GM19452 (cell line): ENCODE measurements around the gene GDI1.

Source experiments
- ATAC-seq: cut with Tn5 transposase; IDR thresholded peaks from one replicate; pipeline ENCODE4 v1.9.1; 2021; ENCODE audit not compliant: unreplicated experiment

GDI1 gene

DNA sequence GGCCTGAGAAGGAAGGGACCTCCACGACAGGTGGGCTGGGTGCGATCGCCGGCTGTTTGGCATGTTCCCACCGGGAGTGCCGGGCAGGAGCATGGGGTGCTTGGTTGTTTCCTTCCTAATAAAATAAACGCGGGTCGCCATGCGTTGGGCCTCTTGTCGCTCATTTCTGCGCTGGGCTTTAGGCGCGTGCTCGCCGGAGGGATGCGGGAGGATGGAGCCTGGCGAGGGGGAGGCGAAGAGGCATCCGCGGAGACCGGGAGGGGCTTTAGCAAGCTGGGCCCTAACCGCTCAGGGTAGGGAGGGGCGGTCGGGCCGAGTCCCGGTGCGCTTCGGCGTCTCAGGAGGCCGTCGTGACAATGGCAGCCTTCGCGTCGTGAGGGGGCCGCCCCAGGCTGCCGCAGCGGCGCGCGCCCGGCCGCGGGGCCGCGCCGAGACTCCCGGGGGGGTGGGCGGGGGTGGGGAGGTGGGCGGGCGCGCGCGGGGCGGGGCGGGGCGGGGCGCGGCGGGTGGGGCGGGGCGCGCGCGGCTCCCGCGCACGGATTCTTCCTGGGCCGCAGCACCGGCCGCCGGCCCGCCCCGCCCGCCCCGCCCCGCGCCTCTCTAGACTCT is 476 bp upstream of the GDI1 start:
- no peak for ATAC-seq

DNA sequence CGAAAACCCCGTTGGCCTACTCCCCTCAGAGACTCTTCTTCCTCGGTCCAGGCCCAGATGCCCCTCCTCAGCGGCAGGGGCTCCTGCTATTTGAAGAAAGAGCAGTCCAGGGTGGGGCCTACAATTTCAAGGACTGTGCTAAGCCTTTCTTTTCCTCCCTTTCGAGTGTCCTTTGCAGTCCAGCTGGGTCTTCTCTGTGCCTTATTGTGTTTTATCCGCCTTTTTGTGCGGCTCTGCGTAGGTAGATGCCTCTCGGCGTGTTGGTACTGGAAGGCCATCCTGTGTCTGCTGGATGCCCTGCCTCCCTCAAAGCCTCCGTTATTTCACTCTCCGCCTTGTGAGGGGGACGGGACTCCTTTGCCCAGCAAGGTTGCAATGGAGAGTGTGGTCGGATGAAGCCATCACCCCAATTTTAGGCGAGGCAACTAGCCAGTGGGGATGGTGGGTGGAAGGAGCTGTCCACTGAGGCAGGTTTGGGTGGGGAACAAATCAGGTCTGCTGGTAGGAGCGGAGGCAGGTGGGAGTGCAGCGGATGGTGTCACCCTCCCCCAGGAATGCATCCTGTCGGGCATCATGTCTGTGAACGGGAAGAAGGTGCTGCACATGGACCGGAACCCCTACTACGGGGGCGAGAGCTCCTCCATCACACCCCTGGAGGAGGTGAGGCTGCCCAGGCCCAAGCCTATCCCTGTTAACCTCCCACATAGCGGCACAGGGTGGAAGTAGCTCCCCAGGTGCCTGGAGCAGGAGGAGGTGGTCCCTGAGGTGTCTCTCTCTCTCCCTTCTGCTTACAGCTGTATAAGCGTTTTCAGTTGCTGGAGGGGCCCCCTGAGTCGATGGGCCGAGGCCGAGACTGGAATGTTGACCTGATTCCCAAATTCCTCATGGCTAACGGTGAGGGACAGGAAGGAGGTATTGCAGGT is 1.3 kb downstream of the GDI1 start:
- no peak for ATAC-seq

DNA sequence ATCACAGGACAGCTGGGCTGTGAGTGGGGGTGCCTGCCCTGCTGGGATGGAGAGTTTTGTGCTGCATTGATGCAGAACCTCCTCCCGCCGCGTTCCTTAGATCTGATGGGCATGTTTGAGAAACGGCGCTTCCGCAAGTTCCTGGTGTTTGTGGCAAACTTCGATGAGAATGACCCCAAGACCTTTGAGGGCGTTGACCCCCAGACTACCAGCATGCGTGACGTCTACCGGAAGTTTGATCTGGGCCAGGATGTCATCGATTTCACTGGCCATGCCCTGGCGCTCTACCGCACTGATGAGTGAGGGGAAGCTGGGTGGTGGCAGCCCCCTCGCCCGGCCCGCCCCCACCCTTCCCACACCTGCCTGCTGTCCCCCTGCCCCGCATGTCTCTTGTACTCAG is 2.9 kb downstream of the GDI1 start:
- ATAC-seq, result no peak

DNA sequence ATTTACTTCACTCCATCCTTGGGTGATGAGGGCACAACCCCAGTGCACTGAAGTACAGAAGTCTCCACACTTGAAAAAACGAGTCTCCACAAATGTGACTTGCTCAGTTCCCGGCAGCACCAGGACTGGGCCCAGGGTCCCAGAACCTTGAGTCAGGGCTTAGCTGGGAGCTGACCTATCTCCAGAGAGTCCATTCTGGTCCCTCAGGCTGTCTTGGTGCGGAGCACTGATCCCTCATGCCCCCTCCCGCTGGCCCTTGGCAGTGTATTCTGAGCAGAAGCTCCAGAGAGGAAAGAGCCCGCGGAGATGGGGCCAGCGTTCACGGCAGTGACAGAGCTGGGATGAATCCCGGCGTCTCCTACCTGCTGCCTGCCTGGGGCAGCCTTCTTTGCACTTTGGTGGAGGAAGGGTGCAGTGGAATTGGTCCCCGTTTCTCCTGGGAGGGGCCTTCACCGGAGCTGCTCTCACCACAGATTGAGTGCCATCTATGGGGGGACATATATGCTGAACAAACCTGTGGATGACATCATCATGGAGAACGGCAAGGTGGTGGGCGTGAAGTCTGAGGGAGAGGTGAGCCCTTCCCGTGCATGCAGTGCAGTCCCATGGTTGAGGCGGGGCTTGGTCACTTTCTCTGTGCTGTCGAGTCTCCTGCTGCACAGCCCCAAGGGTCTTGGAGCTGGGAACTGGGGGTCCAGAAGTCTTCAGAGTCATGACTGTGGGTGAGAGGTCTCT is 3.8 kb downstream of the GDI1 start:
- ATAC-seq, result no peak

DNA sequence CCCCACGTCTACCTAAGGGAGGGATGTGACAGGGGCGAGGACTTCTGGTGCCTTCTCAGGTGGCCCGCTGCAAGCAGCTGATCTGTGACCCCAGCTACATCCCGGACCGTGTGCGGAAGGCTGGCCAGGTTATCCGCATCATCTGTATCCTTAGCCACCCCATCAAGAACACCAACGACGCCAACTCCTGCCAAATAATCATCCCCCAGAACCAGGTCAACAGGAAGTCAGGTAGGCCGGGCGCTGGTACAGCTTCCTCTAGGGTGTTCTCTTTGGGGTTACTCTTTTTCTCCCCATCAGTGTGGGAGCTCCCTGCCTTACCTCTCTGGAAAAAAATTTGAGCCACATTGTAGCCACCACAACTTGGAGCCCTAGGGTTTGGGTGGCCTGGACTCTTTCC is 4.6 kb downstream of the GDI1 start:
- no peak for ATAC-seq

DNA sequence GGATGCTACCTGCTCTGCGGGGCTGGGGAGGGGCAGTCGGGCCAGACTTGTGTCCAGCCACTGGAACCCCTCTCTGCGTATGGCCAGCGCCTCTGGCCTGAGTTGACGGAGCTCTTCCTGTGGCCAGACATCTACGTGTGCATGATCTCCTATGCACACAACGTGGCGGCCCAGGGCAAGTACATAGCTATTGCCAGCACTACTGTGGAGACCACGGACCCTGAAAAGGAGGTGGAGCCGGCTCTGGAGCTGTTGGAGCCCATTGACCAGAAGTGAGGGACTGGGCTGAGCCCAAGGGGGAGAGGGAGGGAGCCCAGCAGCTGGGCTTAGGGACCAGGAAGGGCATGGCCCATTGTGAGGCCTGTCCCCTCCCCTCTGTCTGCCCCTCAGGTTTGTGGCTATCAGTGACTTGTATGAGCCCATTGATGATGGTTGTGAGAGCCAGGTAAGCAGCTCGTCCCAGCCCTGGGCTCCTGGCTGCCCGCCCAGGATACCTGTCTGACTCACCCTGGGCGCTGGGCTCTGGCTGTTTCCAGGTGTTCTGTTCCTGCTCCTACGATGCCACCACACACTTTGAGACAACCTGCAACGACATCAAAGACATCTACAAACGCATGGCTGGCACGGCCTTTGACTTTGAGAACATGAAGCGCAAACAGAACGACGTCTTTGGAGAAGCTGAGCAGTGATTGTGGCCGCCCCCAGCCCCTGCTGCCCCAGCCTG is 5.2 kb downstream of the GDI1 start:
- no peak for ATAC-seq

DNA sequence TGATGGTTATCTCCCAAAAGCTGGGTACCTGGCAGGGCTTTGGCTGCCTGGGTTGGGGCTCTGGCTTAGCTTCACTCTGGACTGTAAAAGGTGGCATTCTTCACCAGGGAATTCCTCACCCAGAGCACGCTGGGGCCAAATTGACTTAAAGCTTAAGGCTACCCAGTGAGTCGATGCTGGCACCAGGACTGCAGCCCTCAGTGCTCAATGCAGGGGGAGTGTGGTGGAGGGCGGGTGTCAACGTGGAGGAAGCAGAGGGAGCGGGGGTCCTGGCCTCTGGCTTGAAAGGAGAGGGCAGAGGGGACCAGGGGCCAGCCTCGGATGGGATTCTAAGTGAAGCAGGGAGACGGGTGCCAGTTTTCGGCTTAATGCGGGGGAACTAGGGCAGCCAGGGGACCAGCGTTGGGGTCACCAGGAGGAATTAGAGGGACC is 6.5 kb downstream of the GDI1 start:
- no peak for ATAC-seq

DNA sequence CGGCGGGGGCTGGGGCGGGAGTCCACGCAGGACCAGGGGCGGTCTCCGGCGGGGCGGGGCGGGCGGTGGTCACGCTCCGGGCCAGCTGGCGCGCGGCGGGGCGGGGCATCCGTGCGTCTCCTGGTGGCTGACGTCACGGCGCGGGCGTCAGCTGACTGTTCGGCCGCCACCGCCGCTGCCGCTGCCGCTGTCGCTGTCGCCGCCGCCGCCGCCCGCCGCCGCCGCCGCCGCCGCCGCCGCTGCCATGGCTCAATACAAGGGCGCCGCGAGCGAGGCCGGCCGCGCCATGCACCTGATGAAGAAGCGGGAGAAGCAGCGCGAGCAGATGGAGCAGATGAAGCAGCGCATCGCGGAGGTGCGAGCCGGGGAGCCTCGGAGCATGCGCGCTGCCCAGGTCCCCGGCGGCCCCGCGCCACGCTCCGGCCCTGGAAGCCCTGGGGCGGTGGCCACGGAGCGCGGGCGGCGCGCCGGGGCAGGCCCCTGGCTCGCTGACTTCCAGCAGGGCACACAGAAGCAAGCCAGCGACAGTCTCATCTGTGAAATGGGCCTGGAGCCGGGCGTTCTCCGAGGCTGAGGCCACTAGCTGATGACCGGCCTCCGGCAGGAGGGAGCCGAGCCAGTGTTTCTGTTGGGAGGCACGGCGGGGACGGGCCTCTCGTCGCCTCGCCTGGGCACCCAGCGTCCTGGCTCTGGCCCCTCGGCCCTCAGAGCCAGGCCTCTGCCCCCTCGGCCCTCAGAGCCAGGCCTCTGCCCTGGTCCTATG is 7.2 kb downstream of the GDI1 start, which contains the start of gene FAM50A:
Gene FAM50A, plus strand, starts transcription at position 150 of the 763 bp plus-strand sequence. Its CDS starts 95 bp downstream, at position 245.
- ATAC-seq, result no peak

DNA sequence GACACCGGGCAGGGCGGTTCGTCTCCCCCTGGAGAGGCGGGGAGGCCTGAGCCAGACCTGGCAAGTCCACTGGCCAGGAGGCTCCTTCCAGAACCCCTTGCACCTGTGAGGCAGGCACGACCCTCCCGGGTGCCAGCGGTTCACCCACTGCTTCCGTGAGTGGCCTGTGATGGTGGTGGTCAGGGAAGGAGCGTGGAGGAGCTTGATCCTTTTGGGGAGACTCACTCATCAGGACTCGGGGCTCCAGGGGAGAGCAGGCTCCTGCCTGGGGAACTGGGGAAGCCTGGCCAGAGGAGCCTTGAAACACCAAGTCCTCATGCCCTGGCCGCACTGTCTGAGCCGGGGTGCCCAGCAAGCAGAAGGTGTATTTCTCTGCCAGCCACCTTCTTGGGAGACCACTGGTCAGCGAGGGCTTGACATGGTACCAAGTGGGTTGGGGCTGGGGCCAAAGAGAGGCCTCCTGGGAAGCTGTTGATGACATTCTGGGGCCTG is 7.8 kb downstream of the GDI1 start:
- ATAC-seq, result no peak

DNA sequence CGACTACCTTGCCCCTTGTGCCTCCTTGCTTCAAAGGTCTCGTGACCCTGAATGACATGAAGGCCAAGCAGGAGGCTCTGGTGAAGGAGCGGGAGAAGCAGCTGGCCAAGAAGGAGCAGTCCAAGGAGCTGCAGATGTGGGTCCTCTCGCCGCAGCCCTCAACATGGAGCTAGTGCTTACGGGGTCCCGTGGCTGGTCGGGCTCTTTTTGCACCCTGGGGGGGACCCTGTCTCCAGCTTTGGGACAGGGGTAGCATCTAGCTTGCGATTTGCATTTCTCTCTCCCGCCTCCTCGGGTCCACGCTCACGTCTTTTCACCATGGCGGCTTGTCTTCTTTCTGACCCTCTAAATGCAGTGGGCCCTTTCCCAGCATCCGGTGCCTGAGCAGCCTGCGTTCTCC is 8.8 kb downstream of the GDI1 start:
- ATAC-seq, result no peak

DNA sequence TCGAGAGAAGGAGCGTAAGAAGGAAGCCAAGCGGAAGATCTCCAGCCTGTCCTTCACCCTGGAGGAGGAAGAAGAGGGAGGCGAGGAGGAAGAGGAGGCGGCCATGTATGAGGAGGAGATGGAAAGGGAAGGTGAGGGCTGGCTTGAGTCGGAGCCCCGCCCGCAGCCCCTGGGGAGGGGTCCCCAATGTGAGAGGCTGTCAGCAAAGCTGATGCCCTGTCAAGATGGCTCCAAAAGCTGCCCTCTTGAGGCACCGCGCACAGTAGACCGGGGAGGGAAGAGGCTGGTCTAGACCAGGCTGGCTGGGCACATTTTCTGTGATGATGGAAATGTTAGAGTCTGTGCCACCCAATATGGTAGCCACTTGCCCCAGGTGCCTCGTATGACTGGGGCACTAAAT is 9.5 kb downstream of the GDI1 start:
- ATAC-seq, result no peak

DNA sequence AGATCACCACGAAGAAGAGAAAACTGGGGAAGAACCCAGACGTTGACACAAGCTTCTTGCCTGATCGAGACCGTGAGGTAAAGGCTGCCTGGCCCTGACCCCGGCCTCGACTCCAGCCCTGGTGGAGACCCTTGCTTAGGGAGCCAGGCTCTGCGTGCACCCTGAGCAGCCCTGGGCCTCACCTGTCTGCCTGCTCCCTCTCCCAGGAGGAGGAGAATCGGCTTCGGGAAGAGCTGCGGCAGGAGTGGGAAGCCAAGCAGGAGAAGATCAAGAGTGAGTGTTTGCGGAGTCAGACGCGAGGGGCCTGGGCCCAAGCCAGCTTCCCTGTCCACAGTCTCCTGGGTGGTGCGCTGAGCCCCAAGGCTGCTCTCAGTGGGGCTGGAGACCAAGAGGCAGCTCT is 11.5 kb downstream of the GDI1 start:
- ATAC-seq, result no peak

DNA sequence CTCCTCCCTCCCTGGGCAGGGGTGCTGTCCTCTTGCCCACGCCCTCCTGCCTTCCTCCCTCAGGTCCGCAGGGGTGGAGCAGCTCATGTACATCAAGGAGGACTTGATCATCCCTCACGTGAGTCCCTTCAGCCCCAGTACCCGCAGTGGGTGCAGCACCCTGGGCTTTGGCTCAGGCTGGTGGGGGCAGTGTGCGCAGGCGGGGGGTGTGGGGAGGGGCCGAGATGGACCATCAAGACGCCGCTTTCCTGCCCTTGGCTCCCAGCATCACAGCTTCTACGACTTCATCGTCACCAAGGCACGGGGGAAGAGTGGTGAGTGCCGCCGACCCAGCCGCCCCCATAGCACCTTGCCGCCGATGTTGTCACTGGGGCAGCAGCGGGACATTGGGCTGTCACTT is 12.7 kb downstream of the GDI1 start:
- no peak for ATAC-seq

DNA sequence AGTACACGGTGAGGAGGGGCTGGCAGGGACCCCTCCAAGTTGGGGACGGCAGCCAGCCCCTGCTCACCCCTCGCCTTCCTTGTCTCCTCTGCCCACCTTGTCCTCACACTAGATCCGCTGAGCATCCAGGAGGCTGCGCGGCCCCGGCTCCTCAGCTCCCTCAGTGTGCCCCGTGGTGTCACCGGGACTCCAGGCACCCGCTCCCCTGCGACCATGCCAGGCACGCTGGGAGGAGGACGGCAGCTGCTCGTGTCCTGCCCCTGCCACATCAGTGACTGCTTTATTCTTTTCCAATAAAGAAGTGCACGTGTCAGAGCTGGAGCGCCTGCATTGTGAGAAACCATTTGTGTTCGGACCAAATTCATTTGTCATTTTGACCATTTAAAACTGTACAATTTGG is 13.4 kb downstream of the GDI1 start:
- ATAC-seq, result no peak

DNA sequence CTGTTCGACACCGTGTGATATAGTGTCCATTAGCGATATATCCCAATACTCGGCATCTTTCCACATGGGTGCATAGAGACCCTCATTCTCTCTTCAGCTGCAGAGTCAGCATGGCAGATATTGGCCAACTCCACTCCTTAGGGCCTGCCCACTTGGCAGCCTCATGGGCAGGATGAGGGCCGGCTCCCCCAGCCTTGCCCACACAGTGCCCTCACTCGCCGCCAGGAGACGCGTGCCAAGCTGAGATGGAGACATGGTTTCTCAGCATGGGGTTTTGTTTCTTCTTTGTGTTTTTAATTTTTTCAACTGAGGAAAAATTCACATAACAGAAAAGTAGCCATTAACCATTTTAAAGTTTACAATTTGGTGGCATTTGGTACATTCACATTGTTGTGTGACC is 15.9 kb downstream of the GDI1 start:
- no peak for ATAC-seq

DNA sequence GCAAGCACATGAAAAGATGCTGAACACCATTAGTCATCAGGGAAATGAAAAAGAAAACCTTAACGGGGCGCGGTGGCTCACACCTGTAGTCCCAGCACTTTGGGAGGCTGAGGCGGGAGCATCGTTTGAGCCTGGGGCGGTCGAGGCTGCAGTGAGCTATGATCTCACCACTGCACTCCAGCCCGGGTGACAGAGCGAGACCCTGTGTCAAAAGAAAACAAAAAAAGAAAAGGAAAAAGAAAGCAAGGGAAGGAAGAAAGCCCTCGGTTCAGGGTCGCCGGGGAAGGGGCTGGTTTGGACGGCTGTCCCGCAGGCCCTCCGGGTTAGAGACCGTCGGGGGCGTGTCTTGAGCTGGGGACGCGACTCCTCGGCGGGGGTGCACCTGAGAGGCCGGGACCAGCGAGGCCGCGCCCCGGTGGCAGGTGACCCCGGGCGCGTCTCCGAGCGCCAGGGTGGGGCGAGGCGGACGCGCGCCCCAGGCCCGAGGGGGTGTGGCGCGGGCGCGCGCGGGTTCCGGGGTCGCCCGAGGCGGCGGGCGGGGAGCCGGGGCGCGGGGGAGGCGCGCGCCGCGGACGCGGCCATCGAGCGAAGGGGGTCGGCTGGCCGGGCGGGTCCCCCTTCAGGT is 20.6 kb downstream of the GDI1 start:
- peak; percentile 47 for ATAC-seq

DNA sequence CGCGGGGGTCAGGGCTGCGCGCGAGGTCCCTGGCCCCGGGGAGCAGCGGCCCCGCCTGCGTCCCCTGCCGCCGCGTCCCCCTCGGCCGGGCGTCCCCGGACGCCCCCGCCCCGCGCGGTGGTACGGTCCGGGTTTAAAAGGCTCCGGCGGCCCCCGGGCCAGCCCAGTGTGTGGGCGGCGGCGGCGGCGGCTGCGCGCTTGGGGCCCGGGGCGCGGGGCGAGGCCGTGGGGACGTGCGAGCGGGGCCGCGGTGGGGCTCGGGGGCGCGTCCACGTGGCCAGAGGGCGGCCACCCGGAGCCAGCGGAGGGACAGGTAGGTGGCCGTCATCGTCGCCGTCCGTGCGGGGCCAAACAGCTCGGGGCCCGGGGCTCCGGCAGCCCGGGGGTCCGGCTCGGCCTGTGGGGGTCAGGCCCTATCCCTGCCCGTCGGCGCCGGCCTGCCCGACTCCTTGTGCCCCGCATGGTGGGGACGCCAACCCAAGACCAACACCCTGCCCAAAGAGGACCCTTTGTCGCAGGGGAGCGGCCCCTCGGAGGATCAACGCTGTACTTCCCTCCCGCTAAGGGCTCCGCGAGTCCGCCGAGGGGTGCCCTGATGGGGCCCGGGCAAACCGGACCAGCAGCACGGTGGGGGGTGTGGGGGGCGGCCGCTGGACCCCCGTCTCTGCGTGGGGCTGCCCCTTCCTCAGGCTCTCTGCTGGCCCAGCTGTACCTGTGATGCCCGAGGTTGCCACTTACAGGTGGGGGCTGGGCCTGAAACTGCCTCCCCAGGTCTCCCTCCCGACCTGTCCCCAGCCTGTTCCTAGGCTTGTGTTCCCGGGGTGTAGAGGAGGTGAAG is 21.4 kb downstream of the GDI1 start, which contains the start of gene PLXNA3:
Gene PLXNA3, plus strand, starts transcription at position 166 of the 838 bp plus-strand sequence. CDS start 1,903 bp downstream, outside the sequence.
- ATAC-seq, result peak; percentile 59

DNA sequence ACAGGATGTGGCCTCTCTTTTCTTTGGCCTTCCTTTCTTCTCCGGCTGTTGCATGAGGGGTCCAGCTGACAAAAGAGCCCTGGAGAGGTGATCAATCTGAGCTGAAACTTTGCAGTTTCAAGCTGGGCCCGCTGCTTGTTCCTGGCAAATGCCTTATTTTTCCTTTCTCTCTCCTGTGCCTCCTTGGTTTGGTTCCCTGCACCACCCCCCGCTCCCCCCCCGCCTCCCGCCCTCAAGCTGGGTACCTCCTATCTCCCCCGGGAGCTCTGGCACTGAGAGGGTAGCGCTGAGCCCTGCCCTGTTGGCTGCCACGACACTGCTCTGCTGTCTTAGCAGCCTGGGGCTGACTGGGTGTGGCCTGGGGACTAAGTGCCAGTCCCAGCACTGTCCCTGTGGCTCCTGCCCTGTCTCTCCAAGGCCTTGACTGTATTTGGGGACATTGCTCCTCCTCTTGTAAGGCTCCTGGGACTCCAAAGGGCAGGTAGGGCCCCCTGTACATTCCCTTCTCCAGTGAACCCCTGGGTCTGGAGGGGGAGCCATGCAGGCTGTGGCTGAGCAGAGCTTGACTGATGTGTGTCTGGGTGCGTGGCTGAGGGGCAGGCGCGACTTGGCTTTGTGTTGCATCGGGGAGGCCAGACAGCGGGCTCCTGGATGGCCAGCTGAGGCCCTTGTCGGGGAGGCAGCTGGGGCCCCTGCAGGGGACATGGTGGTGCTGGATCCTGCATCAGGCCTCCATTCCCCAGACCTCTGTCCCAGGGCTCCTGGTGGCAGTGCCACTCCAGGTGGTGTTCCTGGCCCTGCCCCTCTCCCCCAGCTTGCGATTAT is 22.2 kb downstream of the GDI1 start:
- no peak for ATAC-seq
